ENCODE data around the gene BEGAIN. TPM values are rescaled to one million over a fixed set of nuclear protein-coding genes. Genes with fewer than 3 reads are reported as not detected.

BEGAIN gene
- total RNA-seq, 1 donor from 2014 or later: 1.3 TPM

- Histone ChIP-seq H3K27me3 (ENCODE audit: low read depth) (peaks cover 6% of the 10 kb centered on the region), H3K9me3 (no peaks in the 10 kb centered on the region), H3K4me1 (peaks cover 4% of the 10 kb centered on the region), H3K27ac (no peak overlapping the region), H3K36me3 (no peaks in the 10 kb centered on the region), H3K4me3 (no peak overlapping the region)
- no peak for DNase-seq
- no peak for ATAC-seq
- intact Hi-C loops (cut with DNase I): no loop called here
- no peak for TF ChIP-seq CTCF (IDR thresholded peaks at IDR 0.05)
These were observed 30.2 kb downstream of the BEGAIN start for GRCh38 chr14:100556936-100557505.

GRCh38 chr14:100556140-100556475 lies 31.1 kb downstream of the BEGAIN start:
- no peaks in the 10 kb centered on the region for H3K9me3 ChIP-seq
- peaks cover 6% of the 10 kb centered on the region for H3K27me3 ChIP-seq (ENCODE audit: low read depth)
- peaks cover 4% of the 10 kb centered on the region for H3K4me1 ChIP-seq
- intact Hi-C loops (cut with DNase I): no loop called here
- TF ChIP-seq CTCF (IDR thresholded peaks at IDR 0.05): no peak
- no peak overlapping the region for H3K27ac ChIP-seq
- no peak for ATAC-seq
- DNase-seq: no peak
- no peaks in the 10 kb centered on the region for H3K36me3 ChIP-seq
- no peak overlapping the region for H3K4me3 ChIP-seq

- no peak for DNase-seq
- Histone ChIP-seq H3K4me3 (no peak overlapping the region), H3K9me3 (no peaks in the 10 kb centered on the region), H3K27me3 (ENCODE audit: low read depth) (peaks cover 6% of the 10 kb centered on the region), H3K4me1 (peaks cover 4% of the 10 kb centered on the region), H3K36me3 (no peaks in the 10 kb centered on the region), H3K27ac (no peak overlapping the region)
- ATAC-seq: no peak
- intact Hi-C loops (cut with DNase I): no loop called here
- no peak for TF ChIP-seq CTCF (IDR thresholded peaks at IDR 0.05)
These were observed 31.6 kb downstream of the BEGAIN start for GRCh38 chr14:100555436-100556139.

- peaks cover 4% of the 10 kb centered on the region for H3K4me1 ChIP-seq
- ATAC-seq (no peak), DNase-seq (no peak)
- no peak overlapping the region for H3K4me3 ChIP-seq
- intact Hi-C loops (cut with DNase I): no loop called here
- H3K27ac ChIP-seq: no peak overlapping the region
- H3K27me3 ChIP-seq (ENCODE audit: low read depth): peaks cover 1% of the 10 kb centered on the region
- no peaks in the 10 kb centered on the region for H3K9me3 ChIP-seq
- no peak for TF ChIP-seq CTCF (IDR thresholded peaks at IDR 0.05)
- H3K36me3 ChIP-seq: no peaks in the 10 kb centered on the region
These were observed 32.4 kb downstream of the BEGAIN start for GRCh38 chr14:100554696-100555320.

GRCh38 chr14:100554082-100554677 lies 33.0 kb downstream of the BEGAIN start:
- Histone ChIP-seq H3K9me3 (no peaks in the 10 kb centered on the region), H3K27ac (no peak overlapping the region), H3K4me3 (no peak overlapping the region), H3K27me3 (ENCODE audit: low read depth) (no peaks in the 10 kb centered on the region), H3K36me3 (no peaks in the 10 kb centered on the region), H3K4me1 (peaks cover 4% of the 10 kb centered on the region)
- DNase-seq (peak; percentile 78), ATAC-seq (peak; percentile 13 to 65)
- TF ChIP-seq CTCF (IDR thresholded peaks at IDR 0.05): no peak
- intact Hi-C loops (cut with DNase I): no loop called here

Data from lower lobe of right lung (tissue), 2 donors.